Endodermal cell (in vitro differentiated cells): ENCODE results near the gene DOCK10. TPM values are rescaled to one million over a fixed set of nuclear protein-coding genes. Genes with fewer than 3 reads are reported as not detected.

Source experiments
- DNase-seq: peaks from one replicate; pipeline ENCODE4 v3.0.0-alpha.2; 2017
- H3K27ac ChIP-seq: 2 replicates; pipeline ENCODE4 v1.5.1; 2013; ENCODE audit warnings: mild to moderate bottlenecking, low read depth, low read length, moderate library complexity
- H3K27me3 ChIP-seq: 2 replicates; pipeline ENCODE4 v1.6.1; 2013; ENCODE audit warnings: mild to moderate bottlenecking, low read length, moderate library complexity; ENCODE audit not compliant: insufficient read depth, control insufficient read depth, poor library complexity, severe bottlenecking
- H3K36me3 ChIP-seq: 2 replicates; pipeline ENCODE4 v1.7.0; 2013; ENCODE audit warnings: mild to moderate bottlenecking, low read length, moderate library complexity; ENCODE audit not compliant: control insufficient read depth, insufficient read depth
- H3K4me1 ChIP-seq: one replicate; pipeline ENCODE4 v1.7.0; 2013; ENCODE audit warnings: low read length; ENCODE audit not compliant: control insufficient read depth, insufficient read depth
- H3K4me3 ChIP-seq: 2 replicates; pipeline ENCODE4 v1.5.1; 2013; ENCODE audit warnings: mild to moderate bottlenecking, low read length, moderate library complexity
- H3K9ac ChIP-seq: 2 replicates; pipeline ENCODE4 v1.6.1; 2013; ENCODE audit warnings: mild to moderate bottlenecking, low read length, moderate library complexity; ENCODE audit not compliant: poor library complexity, severe bottlenecking; ENCODE audit errors: extremely low read depth
- H3K9me3 ChIP-seq: 2 replicates; pipeline ENCODE4 v1.6.1; 2013; ENCODE audit warnings: mild to moderate bottlenecking, low read length, moderate library complexity; ENCODE audit not compliant: control insufficient read depth
- H3K27ac Mint-ChIP-seq: 2 replicates; pipeline ENCODE4 v1.8.0; 2020; ENCODE audit warnings: mixed read lengths
- H3K27me3 Mint-ChIP-seq: 2 replicates; pipeline ENCODE4 v1.8.0; 2021; ENCODE audit warnings: mild to moderate bottlenecking, mixed read lengths; ENCODE audit not compliant: insufficient read depth
- H3K36me3 Mint-ChIP-seq: 2 replicates; pipeline ENCODE4 v1.8.0; 2020; ENCODE audit warnings: low read depth, mixed read lengths
- H3K4me1 Mint-ChIP-seq: 2 replicates; pipeline ENCODE4 v1.8.0; 2020; ENCODE audit warnings: mixed read lengths
- H3K4me3 Mint-ChIP-seq: 2 replicates; pipeline ENCODE4 v1.8.0; 2020; ENCODE audit warnings: mild to moderate bottlenecking, moderate library complexity, mixed read lengths
- H3K9me3 Mint-ChIP-seq: 2 replicates; pipeline ENCODE4 v1.8.0; 2020; ENCODE audit warnings: mild to moderate bottlenecking, mixed read lengths
- WGBS, 2 experiments: methylation state at CpG; one replicate each; pipeline versions ENCODE4 v1.1.5 to v1.1.7; 2013; ENCODE audit warnings: missing lambda C conversion rate in 2 of 2, mixed read lengths in 1 of 2; ENCODE audit not compliant: insufficient coverage in 1 of 2, insufficient read length in 1 of 2; 5-methylcytosine and 5-hydroxymethylcytosine counted together
- total RNA-seq, 2 donors: library from RNA; stranded (reverse); fragmentation: NEBNext Ultra II Directional in 1 of 2; extraction: Animal tissue kit (Norgen Biotek cat#: 25700) in 1 of 2; gene quantifications; 2 replicates in 1 of 2; 3 replicates in 1 of 2; pipeline ENCODE4 v1.2.1, GENCODE V29; 2021
- TF ChIP-seq, protein P1 (sequence below): fragments of 200-600 bp; sonication (generic); conservative IDR thresholded peaks from 2 replicates; pipeline ENCODE4 v1.5.0; 2021; ENCODE audit warnings: antibody characterized with exemption, mild to moderate bottlenecking

Gene DOCK10
- total RNA-seq, 2 donors from 2014 or later = 0.44 to 1.4 TPM

DNA sequence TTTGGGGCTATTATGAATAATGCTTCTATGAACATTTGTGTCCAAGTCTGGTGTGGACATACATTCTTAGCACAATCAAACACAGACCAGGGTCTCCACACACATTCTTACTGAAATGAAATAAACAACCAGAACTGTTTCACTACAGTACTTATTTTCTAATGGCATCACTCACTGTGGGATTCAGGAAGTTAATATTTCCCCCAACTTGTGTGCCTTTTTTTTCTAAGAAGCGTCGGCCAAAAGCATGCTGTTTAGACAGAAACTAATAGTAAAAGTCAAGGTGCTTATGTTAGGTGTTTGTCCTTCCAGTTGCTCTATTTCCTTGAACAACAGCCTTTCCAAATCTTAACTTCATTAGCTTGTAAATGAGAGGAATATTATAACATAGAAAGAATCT is 117.6 kb downstream of the DOCK10 start:
- Mint-ChIP-seq H3K36me3 (no peaks in the 10 kb centered on the region), H3K27me3 (no peaks in the 10 kb centered on the region), H3K9me3 (no peaks in the 10 kb centered on the region), H3K4me1 (peaks cover 6% of the 10 kb centered on the region), H3K27ac (no peak overlapping the region), H3K4me3 (no peak overlapping the region)
- H3K27me3 ChIP-seq = no peaks in the 10 kb centered on the region
- H3K36me3 ChIP-seq = no peaks in the 10 kb centered on the region
- no peak overlapping the region for H3K9ac ChIP-seq
- H3K9me3 ChIP-seq = no peaks in the 10 kb centered on the region
- H3K4me1 ChIP-seq = peaks cover 3% of the 10 kb centered on the region
- no peak overlapping the region for H3K4me3 ChIP-seq
- 88 to 92% methylated on average over 2 of the region's 2 CpGs for WGBS, 2 experiments
- no peak for DNase-seq
- H3K27ac ChIP-seq = no peak overlapping the region
- TF ChIP-seq, protein P1, sequence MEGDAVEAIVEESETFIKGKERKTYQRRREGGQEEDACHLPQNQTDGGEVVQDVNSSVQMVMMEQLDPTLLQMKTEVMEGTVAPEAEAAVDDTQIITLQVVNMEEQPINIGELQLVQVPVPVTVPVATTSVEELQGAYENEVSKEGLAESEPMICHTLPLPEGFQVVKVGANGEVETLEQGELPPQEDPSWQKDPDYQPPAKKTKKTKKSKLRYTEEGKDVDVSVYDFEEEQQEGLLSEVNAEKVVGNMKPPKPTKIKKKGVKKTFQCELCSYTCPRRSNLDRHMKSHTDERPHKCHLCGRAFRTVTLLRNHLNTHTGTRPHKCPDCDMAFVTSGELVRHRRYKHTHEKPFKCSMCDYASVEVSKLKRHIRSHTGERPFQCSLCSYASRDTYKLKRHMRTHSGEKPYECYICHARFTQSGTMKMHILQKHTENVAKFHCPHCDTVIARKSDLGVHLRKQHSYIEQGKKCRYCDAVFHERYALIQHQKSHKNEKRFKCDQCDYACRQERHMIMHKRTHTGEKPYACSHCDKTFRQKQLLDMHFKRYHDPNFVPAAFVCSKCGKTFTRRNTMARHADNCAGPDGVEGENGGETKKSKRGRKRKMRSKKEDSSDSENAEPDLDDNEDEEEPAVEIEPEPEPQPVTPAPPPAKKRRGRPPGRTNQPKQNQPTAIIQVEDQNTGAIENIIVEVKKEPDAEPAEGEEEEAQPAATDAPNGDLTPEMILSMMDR = no peak

DNA sequence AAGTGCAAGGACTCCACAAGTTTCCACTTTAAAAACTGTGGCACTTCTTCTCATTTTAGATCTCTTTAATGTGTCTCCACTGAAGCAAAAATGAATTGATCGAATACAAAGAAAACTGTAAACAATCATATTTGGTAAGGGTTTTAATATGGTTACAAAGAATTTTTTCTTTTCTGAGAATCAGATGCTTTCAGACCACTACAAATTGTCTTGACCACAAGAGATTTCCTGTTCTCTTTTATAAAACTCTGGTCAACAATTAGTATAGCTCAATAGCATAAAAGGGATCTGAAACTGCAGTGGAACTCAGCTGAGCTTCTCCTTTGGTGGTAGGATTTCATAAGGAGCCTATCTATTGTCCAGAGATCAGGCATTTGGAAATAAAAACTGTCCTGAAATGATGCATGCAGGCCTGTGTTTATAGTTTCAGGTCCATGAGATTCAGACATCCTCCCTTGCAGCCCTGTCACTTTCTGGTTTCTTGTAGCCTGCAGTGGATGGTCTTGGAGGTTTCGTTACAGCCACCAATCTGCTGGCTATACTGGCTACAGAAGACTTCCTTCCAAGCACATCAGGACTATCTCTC is 120.0 kb downstream of the DOCK10 start:
- H3K27ac ChIP-seq = no peak overlapping the region
- WGBS, 2 experiments = 80% methylated on average over 2 of the region's 2 CpGs; no CpG with 5 or more reads in 1 of the 2 experiments
- H3K27me3 Mint-ChIP-seq = no peaks in the 10 kb centered on the region

DNA sequence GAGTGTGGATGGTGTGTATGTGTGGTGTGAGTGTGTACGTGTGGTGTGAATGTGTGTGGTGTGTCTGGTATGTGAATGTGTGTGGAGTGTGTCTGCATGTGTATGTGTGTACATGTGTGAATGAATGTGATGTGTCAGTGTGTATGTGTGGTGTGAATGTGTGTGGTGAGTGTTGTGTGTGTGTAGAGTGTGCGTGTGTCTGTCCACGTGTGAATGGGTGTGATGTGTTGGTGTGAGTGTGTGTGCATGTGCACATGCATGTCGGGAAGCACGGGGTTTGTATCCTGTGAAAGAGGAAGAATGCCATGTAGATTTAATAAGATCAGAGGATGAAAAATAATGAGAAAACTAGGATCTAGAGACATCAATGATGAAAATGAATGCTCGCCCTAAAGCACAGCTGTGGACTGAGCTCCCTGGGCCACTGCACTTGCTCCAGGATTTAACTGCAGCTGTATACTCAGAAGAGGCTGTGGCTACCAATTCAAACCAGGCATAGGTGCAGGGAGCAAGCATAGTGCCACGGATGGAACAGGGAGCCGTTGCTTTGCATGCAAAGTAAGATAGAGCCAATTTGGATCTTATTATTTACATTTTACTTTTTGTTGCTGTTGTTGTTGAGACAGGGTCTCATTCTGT is 122.7 kb downstream of the DOCK10 start:
- TF ChIP-seq, protein P1 = no peak
- Histone ChIP-seq H3K9ac (no peak overlapping the region), H3K9me3 (no peaks in the 10 kb centered on the region), H3K36me3 (no peaks in the 10 kb centered on the region), H3K27me3 (no peaks in the 10 kb centered on the region), H3K4me3 (no peak overlapping the region), H3K4me1 (peaks cover 3% of the 10 kb centered on the region), H3K27ac (no peak overlapping the region)
- WGBS, 2 experiments = 90 to 97% methylated on average over 6 to 8 of the region's 8 CpGs
- H3K36me3 Mint-ChIP-seq = no peaks in the 10 kb centered on the region
- no peaks in the 10 kb centered on the region for H3K9me3 Mint-ChIP-seq
- H3K4me1 Mint-ChIP-seq = no peaks in the 10 kb centered on the region
- H3K27ac Mint-ChIP-seq = no peak overlapping the region
- no peaks in the 10 kb centered on the region for H3K27me3 Mint-ChIP-seq
- no peak overlapping the region for H3K4me3 Mint-ChIP-seq
- no peak for DNase-seq

More for the DNA sequence above, 120.0 kb downstream of the DOCK10 start:
- Mint-ChIP-seq H3K4me3 (no peak overlapping the region), H3K27ac (no peak overlapping the region), H3K4me1 (peaks cover 6% of the 10 kb centered on the region), H3K36me3 (no peaks in the 10 kb centered on the region), H3K9me3 (no peaks in the 10 kb centered on the region)
- Histone ChIP-seq H3K9ac (no peak overlapping the region), H3K4me1 (peaks cover 3% of the 10 kb centered on the region), H3K36me3 (no peaks in the 10 kb centered on the region), H3K27me3 (no peaks in the 10 kb centered on the region), H3K9me3 (no peaks in the 10 kb centered on the region), H3K4me3 (no peak overlapping the region)
- TF ChIP-seq, protein P1 = no peak
- no peak for DNase-seq
